HuH-7 (cell line): Measurements from ENCODE around the gene TLX3.
"Not testable (repeated sequence)": the region's sequence is repeated elsewhere in the genome, so short reads cannot be mapped to it uniquely, and the experiment has no call there.

Experiments
- DNase-seq: peaks from one replicate; pipeline ENCODE4 v3.0.0; 2011; ENCODE audit warnings: low spot score

The TLX3 gene

DNA sequence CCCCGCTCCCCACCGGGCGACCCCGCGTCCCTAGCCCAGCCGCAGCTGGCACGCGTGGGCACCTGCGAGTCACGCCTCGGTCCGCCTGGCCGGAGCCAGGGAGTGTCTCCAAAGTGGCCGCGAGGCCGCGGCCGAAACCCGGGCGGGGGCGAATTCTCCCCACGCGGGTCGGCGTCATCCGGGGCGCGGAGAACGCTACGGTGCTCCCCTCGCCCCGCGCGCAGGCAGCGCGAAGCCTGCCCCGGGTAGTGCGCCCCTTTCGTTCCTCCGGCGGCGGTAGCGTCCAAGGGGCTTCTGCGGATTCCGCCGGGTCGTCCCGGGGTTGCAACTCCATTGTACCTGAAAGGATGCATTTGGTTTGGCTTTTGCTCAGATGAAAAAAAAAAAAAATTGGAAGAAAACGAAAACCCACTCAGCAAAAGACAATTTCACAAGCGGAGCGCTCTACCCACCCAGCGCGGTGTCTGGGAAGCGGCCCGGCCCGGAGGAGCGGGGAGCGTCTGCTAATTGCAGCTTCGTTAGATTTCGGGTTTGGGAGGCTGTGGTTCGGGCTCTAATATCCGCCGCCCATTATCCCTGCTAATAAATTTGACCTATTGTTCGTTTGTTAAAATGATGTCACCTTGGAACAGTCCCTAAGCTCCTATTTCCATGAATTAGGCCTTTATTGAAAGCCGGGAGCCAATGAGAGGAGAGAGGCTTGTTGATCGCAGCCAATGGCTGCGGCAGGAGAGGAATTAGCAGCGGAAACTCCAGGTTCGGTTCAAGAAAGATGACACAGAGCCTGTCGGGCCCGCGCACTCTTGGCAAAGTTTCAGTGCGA is at the start of gene TLX3:
TSS of gene TLX3 (plus strand) at position 796 of the 823 bp plus-strand sequence. CDS start 118 bp downstream, outside the sequence.
- no peak for DNase-seq

GRCh38 chr5:171261361-171261760 is 47.7 kb upstream of the TLX3 start:
- no peak for DNase-seq

GRCh38 chr5:171261904-171262303 is 47.1 kb upstream of the TLX3 start:
- DNase-seq: no peak

DNA sequence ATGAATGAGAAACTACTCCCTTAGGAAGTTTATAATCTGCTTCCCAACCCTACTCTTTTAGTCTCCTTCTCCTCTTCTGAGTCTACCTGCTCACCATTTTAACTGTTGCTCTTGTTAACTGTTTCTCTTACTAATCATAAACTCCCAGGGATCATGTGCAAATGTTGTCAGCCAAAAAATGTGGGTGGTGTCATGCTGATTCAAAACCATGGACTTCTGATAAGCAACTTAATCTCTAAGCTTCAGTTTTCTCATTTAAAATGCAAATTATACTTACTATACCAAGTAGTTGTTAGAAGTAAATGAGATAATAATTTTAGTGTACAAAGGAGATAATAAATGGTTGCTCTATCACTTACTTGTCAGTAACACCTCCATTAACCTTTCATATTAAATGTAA is 45.9 kb upstream of the TLX3 start:
- DNase-seq: no peak

DNA sequence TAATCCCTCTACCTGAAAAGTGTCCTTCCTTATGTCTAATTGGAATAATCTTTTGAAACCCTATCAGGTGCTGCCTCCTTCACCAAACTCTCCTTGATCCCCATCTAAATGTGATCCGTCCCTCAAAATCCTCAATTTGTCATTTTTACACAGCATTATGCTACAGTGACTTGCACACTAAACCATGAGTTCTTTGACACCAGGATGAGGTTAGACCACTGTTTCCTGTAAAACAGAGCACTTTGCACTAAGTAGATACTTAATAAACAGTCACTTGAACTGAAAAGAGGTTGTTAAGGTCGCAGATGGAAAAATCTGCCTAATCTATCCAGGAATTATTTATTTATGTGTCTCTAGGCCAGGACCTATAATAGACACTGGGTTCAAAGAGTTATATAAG is 44.2 kb upstream of the TLX3 start:
- no peak for DNase-seq

DNA sequence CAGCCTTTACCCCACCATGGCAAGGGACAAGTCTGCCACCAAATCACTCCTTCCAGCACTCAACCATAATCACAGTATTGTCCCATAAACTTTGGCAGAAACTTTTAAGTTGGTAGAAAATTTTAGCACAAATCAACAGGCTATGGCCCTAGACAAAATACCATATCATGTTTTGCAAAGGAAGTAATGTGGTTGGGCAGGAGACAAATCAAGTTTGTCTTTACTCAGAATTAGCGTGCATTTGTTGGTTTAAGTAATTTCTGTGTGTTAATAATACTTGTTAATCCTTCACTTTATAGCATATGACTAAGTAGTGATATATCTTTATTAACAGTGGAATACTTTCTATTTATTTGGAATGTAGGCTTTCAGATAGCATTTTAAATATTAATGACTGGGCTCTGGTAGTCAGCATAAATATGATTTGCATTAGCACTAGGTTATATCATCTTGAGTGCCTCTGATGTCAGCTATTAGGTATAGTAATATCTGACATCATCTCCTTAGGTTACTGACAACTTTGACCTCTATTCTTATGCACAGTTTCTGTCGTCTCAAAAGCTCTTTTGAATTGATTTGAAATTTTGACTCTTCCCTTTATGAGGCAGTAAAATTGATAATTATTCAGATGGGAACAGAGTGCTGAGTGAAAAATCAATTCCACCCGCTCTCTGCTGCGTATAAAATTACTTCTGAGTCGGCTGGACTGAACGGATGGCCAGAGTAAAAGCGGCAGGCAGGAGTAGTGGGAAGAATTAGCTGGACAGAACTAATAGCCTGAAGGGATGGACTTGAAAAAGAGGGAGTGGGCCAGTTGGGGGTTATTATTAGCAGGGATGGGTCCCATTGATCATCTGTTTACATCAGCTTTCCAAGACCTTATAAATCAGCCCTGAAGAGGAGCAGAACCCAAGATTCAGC is 40.1 kb upstream of the TLX3 start:
- no peak for DNase-seq

GRCh38 chr5:171269717-171270116 is 39.3 kb upstream of the TLX3 start:
- no peak for DNase-seq

DNA sequence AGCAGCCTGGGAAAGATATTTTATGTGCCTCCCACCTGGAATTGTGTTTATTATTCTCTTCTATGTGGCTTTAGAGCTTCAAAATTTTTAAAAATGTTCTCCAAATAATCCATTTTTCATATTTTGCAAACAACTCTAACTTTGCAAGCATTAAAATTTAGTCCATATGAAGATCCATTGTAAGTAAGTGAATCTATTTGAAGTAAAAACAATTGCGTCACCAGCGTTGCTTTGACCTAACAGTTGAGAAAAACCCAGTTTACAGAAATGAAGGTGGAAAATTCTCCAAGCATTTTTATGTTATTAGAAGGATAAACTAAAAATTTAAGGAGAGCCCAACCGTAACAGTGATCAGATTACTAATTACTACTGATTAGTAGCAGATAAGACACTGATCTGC is 38.9 kb upstream of the TLX3 start:
- DNase-seq: no peak

GRCh38 chr5:171271798-171272197 is 37.2 kb upstream of the TLX3 start:
- DNase-seq: no peak

DNA sequence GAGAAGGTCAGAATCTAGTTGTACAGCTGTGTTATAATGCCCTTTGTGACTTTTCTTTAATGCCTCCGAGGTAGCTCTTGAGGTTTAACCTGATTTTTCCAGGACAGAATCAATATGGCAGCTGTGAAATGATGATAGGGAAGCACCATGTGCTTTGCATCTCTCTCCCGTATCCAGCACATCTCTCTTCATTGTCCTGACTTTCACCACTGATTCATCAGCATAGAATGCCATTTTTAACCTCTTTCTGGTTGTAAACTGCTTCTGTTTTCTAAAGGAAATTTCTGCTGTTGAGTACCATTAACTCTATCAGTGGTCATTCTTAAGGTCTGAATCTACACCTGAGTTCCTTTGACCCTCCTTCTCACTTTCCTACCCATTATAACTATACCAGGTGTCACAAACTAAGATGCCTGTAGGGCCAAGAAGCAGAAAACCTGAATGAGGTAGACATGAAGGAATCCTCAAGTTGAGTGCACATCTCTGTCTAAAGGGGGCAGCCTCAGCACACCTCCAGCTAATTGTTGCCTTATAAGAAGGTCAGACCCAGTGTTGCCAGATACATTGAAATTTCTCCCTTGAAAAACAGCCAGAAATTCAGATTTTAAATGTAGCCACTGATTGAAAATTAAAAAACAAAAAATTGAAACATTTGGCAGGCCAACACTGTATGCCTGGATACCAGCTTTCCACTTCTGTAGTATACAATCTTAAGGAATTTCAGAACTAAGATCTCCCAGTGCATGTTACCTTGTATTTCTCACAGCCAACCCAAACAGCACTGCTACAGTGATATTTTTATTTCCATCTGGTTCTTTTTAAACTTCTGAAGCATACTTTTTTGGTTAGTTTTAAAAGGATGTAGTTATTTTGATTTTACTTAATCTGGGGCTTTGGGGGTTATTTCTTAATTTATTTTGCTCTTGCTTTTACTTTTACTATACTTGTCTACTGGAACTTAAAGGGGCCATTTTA is 35.8 kb upstream of the TLX3 start:
- DNase-seq: no peak

GRCh38 chr5:171275841-171276544 is 33.1 kb upstream of the TLX3 start:
- DNase-seq: no peak

GRCh38 chr5:171283753-171284152 is 25.3 kb upstream of the TLX3 start:
- DNase-seq: no peak

DNA sequence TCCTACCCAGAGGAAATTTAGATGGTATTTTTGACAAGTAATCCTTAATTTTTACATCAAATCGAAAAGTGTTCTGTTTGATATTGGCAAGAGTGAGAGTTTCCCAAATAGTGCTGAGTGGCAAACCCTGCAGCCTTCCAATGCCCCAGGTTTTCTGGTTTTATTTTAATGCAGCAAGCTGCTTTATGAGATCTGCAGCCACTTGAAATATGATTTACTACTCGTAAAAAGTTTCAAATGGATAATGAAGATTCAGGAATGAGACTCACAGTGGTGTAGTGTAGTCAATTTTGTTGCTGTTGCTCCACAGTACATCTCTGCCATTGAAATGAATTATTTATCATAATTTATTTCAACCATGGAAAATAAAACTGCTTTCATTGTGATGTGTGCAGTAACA is 23.6 kb upstream of the TLX3 start:
- DNase-seq: no peak

- no peak for DNase-seq
Measured at GRCh38 chr5:171288066-171288465, 21.0 kb upstream of the TLX3 start.

DNA sequence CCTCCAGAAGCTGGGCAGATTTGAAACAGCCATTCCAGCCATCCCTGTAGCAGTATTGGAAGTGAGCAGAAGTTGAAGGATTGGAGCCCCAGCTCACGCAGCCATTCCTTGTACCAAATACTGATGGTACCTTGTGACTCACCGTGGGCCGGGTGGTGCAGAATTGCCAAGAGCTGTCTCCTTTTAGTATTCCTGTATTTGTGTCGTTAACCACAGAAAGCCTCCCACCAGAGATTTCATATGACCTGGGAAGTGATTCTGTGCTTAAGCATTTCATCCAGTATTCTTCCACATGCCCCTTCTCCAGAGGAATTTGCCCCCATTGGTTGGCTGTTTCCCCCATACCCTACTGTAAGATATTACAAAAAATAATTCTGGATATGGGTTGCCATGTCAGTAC is 17.7 kb upstream of the TLX3 start:
- DNase-seq: no peak

GRCh38 chr5:171295299-171295698 is 13.7 kb upstream of the TLX3 start:
- DNase-seq: no peak

GRCh38 chr5:171295801-171296200 is 13.2 kb upstream of the TLX3 start:
- no peak for DNase-seq

- not testable (repeated sequence) for DNase-seq
Measured at GRCh38 chr5:171297941-171298340, 11.1 kb upstream of the TLX3 start.

DNA sequence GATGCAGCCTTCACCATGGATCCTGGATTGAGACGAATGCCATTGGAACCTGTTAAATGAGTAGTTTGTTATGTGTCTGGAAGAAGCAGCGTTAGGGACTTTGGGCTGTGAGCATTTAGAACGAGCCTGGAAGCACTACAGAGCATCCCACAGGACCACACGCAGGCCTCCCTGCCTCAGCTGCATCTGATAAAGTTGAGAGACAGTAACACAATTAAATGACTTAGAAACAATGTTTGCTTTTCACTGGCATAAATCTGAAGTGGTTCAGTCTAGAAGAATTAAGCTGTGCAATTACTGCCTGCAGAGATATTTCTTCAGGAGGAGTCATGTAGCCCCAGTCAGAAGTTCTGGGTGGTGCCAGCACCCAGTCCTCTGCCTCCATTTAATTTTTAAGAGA is 9.8 kb upstream of the TLX3 start:
- no peak for DNase-seq

DNA sequence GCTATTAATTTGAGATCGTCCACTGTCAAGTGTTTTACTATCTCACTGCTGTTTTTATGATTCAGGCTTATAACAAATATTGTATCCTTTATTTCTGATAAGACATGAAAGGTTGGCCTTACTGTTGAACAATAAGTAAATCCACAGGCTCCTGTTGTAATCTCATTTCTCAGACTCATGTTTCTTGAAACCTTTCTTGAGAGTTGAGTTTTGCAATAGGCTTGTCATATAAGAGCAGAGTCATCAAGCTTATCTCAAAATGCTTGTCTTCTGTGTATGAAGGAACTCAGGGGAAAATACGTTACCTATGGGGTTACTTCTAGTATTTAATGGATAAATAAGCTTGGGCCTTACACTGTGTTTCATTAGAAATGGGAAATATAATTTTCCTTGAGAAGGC is 9.2 kb upstream of the TLX3 start:
- DNase-seq: no peak

- no peak for DNase-seq
Measured at GRCh38 chr5:171300358-171300757, 8.7 kb upstream of the TLX3 start.
